ENCODE results near the gene TEAD1.

Gene TEAD1

DNA sequence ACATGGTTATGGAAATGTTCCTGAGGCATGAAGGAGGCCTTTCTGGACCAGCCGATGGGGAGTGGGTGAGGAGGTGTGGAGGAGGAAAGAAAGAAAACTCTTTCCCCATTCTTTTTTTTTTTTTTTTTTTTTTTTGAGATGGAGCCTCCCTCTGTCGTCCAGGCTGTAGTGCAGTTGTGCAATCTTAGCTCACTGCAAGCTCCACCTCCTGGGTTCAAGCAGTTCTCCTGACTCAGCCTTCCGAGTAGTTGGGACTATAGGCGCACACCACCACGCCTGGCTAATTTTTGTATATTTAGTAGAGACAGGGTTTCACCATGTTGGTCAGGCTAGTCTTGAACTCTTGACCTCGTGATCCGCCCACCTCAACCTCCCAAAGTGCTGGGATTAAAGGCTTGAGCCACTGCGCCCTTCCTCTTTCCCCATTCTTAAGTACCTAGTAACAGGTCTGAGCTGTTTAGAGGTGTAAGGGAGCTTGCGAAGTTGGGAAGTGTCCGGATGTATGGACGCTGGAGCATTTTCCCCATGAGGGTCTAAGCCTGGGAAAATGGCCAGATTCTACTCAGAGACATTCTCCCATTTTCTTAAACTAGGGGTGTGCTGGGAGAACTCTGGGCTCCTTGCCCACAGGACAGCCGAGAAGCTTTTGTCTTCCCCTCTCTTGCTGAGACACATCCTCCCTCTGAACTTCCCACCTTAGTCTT lies 135.8 kb downstream of the TEAD1 start:
- DNase-seq (ENCODE audit: low read depth in 2 of 2), result no peak

DNA sequence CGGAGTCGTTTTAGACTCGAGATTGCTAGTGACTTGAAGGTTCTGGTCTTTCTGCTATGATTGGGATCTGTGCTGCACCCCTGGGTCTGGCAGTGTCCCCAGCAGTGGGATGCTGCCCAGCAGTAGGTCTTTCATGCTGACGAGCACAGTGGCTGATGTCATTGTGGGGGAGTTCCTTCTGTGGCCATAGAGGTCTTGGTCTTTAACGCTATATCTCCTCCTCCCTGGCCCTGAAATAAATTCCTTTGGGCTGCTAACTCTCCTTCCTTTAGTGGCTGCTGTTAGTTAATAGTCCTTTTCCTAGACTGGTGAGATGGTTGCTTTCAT lies 136.3 kb downstream of the TEAD1 start:
- DNase-seq (ENCODE audit: low read depth in 2 of 2), result no peak

DNA sequence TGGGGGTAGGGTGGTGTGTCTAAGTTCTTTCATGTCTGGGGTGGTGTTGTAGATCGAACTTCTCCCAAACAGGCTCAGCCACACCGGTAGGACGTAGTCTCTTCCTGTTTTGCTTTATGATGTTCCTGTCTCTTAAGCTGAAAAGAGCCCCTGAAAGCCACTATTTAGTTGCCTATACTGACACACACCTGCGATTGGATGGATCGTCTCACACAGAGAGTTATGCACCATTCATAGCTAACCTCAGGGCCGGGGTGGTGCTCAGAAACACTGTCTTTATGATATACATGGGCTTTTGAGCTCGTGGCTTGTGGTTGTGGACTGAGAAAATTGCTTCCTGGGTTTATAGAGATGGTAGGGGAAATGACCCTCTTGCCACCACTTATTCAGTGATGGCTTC lies 137.6 kb downstream of the TEAD1 start:
- DNase-seq (ENCODE audit: low read depth in 2 of 2), result no peak

DNA sequence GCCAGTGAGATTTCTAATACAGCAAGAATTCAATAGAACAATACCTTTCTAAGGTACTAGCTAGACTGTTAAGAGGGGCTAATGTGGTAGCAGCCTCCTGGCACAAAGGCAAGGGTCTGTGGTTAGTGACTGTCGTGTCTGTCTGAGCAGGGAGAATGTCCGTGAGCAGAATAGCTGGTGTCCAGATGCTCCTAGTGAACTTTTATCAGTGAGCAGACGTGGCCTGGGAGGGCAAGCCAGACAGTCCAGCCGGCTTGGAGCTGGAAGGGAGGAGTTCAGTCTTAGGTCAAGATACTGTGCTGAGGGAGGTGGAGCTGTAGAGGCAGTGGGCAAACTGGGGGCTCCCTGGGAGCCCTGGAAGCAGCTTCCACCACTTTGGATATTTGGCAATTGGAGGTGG lies 138.6 kb downstream of the TEAD1 start:
- DNase-seq (ENCODE audit: low read depth in 2 of 2), result no peak

DNA sequence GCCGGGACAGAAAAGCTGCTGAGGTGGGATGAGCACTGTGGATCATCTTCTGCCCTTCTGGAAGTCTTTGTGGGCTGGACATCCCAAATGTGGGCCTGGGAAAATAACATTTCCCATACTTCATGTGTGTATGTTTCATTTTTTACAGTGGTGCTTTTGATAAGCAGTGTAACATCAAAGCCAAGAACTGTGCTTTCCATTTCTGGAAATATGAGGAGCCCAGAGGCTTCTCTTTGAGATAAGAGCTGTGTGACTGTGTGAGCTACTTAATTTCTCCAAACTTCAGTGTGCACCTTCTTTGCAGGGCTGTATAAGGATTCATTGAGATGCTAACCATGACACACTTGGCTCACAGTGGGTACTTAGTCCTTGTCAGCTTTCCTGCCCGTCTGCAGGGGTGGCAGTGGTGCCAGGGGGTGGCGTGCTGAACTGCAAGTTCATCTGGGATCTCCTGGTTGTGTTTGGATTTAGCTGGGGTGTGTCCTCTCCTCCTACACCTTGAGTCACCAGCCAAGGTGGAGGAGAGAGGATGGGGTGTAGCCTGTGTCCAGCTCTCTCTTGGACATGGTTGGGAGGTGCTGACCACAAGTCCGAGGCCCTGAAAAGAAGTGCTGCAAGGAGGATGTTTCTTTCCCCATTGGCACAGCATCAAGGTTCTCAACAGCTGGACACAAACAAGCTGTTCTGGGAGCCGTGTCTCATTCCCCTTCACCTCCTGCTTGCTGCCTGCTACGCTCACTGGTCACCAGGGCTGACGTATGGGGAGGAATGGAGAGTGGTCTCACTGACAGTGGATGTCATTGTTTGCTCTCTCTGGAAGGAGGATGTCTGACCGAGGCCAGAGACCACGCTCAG lies 139.4 kb downstream of the TEAD1 start:
- DNase-seq (ENCODE audit: low read depth in 2 of 2), result no peak

DNA sequence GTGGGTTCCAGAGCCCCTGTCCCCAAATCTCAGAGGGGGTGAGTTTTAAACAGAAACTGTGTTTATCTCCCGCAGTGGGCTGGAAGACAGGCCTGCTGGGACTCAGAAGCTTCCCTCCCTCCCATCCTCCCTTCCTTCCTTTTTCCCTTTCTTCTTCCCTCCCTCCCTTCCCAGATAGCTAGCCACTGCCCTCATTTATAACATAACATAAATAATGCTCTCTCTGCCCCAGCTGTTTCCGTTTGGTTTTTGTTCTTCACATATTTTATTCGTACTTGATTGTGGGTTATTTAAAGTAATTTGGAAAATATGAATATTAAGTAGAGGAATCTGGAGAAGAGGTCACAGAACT lies 140.9 kb downstream of the TEAD1 start:
- no peak for DNase-seq (ENCODE audit: low read depth in 2 of 2)

DNA sequence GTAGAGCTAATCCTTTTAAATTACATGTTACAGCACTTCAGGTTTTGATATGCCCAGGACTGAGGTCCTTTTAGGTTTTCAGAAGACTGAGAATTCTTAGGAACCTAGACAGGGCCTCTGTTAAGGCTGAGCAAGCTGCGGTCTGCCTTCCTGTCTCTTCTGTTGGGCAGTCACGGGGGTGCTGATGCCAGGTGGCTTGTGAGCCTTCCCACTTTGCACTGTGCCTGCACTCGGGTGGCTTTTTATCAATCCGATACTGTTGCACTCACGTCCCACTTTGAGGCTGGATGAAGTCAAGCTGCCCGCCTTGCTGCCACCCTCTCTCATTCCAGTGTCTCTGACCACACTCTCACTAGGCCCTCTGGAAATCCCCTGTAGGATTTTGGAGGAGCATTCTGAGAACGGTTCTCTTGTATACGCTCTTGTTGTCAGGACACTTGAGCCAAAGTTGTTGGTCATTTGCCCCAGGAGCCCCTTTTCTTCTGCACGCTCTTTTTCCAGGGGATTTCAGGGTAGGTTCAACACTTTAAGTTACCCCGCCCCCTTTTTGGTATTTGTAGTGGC lies 141.8 kb downstream of the TEAD1 start:
- DNase-seq (ENCODE audit: low read depth in 2 of 2), result no peak

DNA sequence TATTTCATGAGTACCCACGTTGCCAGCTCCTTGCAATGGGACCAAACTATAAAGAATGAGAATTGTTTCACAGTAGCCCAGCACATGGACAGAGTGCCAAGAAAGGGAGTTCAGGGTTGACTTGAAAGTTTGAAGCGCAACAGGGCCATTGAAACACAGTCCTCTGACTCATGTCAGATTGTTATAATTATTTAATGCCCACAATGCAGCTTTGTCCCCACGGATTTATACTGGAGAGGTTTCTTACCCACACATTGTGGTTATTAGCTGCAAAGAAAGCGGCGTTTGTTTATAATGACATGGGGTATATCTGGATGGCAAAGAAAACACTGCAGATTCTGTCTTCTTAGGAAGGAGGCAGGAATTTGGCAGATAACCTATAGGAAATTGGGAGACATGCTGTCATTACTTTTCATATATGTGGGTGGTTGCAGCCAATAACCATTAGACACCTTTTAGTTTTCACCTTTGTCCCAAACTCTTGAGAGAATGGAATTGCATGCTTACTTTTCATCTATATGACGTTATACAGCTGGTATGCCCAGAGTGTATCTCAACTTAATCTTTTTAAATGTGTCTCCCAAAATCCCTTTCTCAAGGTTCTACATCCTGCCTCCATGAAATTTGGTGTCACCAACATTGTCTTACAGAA lies 143.6 kb downstream of the TEAD1 start:
- DNase-seq (ENCODE audit: low read depth in 2 of 2), result no peak

DNA sequence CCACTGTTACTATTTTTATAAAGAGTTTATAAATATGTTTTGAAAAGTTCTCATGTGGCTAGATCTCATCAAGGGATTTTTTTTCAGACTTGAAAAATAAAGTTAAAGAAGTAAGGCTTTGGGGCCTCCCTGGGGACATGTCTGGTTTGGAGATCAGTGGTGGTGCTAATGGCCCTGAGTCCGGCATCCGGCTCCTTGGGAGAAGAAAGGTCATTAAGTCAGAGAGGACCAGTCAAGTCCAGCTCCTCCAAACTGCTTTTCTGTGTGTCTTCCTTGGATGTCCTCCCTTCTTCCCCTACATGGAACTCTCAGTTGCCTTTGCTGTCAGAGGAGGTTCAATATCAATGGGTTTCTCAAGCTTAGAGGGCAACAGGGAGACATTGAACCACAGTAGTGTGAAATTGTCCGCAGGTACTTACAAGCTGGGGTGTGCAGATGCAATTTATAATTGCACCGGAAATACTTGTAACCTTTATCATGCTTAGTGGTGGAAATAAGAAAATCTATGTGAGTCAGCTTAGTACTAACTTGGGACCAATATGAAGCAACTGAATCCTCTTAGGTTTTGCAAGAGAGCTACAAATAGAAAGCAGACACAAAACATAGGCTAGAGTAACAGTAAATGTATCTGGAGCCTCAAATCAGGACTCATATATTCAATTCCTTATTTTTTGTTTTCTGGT lies 144.3 kb downstream of the TEAD1 start:
- DNase-seq (ENCODE audit: low read depth in 2 of 2), result peak in 1 of 2 experiments; percentile 73

DNA sequence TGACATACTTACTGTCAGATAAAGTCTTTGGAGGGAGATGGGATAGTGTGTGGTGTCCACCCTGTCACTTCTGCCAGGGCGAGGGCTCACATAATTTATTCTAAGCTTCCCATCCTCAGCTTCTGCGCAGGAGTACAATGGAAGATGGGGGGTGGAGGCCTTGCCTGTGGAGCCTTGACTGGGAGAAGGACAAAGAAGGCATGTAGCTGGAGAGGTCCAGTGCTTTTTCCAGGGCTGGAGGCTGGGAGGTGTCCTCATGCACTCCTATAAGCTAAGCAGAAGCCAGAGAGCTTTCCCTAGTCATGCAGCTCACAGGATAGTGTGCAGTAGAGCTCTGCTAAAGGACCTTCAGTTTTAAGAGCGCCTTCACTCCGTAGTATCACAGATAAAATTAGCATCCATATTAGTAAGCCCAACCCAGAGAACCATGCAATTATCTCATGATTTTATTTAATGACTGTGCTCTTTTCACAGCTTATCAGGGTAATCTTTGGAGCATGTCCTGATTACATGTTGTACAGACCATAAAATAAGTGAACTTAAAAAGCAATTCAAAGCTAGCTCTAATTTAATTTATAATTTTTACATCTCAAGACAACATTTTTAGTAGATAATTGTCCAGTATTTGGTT lies 148.3 kb downstream of the TEAD1 start:
- no peak for DNase-seq (ENCODE audit: low read depth in 2 of 2)

DNA sequence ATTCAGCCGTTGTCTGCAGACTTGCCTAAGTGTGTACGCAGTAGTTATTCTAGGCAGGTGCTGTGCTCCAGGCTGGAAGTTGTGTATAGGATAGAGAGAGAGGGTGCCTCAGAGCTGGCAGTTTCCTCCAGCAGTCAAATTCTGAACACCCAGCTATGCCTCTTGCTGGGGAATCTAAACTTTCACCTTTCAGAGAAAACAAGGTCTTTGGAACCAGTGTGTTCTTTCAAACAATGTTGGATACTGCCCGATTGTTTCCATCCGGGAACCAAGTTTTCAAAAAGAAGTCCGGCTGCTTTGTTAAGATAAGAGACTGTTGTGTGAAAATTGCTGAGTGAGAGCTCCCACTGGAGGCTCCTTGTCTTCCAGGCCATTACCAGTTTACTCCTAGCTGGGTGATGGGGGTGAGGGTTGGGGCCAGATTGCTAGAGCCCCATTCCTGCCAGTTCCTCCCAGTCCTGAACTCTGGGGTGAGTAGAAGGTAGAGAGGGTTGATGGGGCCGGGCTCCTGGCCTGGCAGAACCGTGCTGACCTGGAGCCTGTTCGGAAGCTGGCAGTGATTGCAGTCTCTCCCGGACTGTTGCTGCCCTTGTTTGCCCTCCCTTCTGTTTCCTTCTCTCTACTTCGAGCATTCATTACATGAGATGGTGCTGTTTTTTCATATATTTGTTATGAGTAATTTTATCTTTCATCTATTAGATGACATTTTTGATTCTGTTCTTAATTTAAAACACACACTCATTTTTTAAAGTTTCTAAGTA lies 150.2 kb downstream of the TEAD1 start:
- DNase-seq (ENCODE audit: low read depth in 2 of 2), result no peak

DNA sequence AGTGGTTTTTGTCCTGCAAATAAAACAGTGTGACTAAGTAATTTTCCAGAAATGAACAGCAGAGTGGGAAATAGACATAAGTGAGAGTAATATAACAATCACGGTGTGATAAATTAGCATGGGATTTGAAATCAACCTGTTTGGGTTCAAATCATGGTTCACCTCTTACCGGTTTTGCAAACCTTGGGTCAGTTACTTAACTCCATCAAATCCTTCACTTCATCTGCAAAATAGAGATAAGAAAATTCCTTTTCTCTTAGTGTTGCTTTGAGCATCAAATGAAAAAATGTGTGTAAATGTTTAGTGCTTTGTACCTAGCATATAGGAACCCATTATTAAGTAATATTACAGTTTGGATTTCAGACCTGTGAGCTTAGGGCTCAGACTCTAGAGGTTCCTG lies 152.2 kb downstream of the TEAD1 start:
- DNase-seq (ENCODE audit: low read depth in 2 of 2), result no peak

DNA sequence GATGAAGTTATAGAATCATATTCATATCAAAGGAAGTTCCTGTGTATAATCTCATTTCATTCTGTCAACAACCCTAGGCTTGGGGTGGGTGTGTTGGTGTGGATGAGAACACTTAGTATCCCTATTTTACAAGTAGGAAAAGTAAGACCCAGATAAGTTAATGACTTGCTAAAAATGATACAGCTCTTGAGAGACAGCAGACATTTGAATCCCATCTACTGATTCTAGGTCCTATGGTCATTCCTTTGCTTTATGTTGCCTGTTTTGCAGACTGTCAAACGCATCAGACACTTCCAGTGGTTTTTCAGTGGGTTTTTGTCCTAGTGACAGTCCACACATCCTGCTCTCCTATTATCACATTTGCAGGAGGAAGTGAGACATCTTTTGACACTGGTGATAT lies 153.1 kb downstream of the TEAD1 start:
- no peak for DNase-seq (ENCODE audit: low read depth in 2 of 2)

DNA sequence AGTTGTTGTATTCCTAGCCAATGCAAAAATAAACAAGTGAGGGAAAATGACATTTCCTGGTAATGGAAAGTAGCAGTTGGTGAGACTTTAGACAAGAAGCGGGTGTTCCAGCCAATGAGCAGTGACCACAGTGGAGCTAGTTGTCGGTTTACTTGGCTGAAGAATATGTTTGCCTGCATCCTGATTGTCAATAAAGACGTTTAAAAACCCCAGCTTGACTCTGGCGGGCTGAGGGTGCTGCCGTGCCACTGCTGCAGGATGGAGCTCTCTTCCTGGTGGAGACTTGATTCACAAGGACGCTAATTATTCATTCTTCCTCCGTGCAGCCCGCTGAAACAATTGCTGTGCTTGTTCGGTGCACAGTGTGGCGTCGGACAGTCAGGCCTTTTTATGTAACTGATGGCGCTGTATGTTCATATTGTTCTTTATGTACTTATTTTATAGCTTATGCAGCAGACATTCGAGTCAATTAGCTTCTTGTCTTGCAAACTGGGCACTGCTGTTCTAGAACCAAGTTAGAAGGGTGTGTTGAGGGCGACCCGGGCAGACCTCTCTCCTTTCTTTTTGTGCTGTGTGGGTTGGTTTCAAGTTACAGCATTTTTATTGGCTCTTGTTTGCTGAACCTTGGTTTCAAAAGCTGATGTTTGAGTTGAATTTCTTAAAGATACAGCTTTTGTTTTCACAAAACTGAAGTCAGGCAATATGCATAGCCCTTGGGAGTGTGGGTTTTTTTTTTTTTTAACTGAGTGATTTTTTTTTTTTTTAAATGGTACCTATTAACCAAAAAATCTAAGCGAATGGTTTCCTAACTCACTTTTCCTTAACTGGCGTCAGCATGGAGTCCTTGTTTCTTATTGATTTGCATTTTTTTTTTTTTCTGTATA lies 153.9 kb downstream of the TEAD1 start:
- no peak for DNase-seq (ENCODE audit: low read depth in 2 of 2)

DNA sequence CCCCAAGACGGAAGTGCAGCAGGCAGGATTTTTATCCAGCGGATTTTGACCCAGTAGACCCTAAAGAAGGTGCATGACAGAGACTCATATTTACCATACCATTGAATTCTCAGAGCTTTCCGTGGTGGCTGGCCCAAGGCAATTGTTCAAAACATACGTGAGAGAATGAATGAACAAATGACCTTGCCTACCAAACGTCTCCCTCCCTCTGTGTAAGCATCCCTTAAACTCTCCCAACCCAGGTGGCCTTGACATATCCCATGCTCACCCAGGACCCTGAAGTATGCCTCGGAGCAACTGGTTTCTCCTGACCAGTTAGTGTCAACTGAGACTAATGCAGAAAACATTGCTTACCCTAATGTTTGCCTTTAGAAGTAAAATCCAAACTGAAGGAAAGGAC lies 154.9 kb downstream of the TEAD1 start:
- DNase-seq (ENCODE audit: low read depth in 2 of 2), result no peak

DNA sequence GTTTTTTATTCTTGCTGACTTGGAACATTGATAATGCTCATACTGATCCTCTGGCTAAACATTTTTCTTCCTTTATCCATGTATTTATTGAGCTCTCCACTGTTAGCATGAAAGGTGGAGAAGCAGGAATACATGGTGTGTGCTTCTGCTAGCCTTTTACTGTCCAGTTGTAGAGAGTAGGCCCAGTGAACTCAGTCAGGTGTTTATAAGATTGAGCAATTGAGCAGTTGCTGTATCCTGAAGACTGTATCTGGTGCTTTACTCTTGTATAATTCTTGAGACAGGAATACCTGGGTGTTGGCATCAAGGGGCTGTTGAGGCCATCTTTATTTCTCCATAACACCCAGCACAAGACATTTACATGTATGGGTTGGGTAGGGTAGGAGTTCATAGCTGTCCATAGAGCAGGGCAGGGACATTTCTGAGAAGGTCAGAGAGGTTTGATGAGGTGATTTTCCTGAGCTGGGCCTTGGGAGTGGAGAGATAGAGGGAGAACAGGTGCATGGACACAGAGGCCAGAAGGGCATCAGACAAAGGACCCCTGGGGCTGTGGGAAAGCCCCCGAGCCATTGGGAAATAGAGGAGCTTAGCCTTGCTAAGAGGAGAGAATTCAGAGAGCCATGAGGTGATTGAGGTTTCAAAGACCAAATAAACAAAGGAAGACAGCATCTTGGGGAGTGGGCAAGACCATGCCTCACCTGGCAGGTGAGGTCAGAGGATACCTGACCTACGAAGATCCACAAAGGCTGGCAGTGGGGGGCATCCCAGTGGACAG lies 155.5 kb downstream of the TEAD1 start:
- DNase-seq (ENCODE audit: low read depth in 2 of 2), result no peak

DNA sequence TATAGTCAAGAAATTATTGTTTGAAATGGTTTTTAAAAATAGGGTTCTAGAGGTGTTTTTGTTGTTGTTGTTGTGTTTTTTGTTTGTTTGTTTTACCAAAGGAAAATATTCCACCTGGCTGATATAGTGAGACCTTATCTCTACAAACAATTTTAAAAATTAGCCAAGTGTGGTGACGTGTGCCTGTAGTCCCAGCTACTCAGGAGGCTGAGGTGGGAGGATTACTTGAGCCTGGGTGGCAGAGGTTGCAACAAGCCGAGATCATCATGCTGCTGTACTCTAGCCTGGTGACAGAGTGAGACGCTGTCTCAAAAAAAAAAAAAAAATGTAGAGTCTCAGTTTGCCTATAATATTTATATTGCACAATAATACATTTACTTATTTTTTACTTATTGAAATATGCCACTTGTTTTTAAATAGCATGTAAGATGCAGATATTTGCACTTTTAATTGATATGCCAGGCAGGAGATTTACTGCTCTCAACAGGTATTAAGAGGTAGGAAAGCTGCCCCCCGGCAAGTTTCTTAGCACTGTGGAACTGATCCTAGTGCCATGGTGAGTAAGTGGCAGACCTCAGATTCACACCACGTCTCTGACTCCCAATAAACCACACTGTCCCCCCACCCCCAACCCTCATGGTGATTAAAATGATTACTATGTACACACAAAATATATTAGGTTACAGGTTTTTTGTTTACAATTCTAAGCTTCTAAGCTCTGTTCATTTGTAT lies 157.4 kb downstream of the TEAD1 start:
- no peak for DNase-seq (ENCODE audit: low read depth in 2 of 2)

DNA sequence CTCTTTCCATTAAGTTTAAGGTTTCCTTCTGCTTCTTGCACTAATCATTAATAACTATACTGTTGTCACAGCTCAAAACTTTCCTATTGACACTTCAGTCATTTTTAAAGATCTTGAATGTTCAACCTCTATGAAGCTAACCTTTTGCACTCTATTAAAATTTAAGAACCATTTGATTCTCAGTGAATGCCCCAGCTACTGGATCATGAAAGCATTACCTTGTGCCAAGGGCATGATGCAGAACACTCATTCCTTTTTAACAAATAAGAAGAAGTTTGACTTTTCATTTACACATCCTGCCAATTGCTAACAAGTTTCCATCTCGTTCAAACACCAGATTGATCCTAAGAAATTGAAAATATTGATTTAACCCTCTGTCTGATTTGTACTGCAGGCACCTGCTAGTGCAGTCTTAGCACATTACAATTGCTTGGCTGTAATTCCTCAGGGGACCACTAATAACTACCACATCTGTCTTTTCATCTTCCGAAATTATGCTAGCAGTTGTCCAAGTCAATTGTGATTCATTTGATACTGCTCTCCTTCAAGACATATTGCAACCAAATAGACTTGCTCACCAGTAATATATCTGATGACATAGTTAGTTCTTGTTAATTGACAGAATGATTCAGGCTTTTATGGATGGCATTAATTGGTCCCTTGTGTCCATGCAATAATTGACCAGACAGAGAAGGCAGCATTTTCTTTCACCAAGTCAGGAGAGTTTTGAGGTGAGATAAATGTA lies 158.4 kb downstream of the TEAD1 start:
- no peak for DNase-seq (ENCODE audit: low read depth in 2 of 2)

All from fibroblast of skin of left biceps (primary cell).